Liver (tissue), 2 donors: ENCODE measurements around the gene KLF15.

Source experiments
- GABPA ChIP-seq, 2 donors: IDR thresholded peaks in 1 of 2; conservative IDR thresholded peaks in 1 of 2; 2 replicates each; pipeline ENCODE4 v1.6.1; 2016; ENCODE audit warnings: antibody characterized with exemption in 2 of 2, mild to moderate bottlenecking in 1 of 2, moderate library complexity in 1 of 2
- JUND ChIP-seq, 2 donors: IDR thresholded peaks; 2 replicates each; pipeline ENCODE4 v1.6.1; 2016; ENCODE audit warnings: antibody characterized with exemption in 2 of 2
- MAX ChIP-seq: IDR thresholded peaks from 2 replicates; pipeline ENCODE4 v1.6.1; 2016; ENCODE audit warnings: antibody characterized with exemption
- YY1 ChIP-seq: IDR thresholded peaks from 2 replicates; pipeline ENCODE4 v1.6.1; 2016; ENCODE audit warnings: antibody characterized with exemption, mild to moderate bottlenecking
- donor health status: healthy.

GRCh38 chr3:126389794-126390146 lies 32.6 kb upstream of the KLF15 start:
- TF ChIP-seq YY1 = no peak
- no peak for TF ChIP-seq GABPA (IDR thresholded peaks at IDR 0.05 in 1 of 2, conservative IDR thresholded peaks at IDR 0.05 in 1 of 2)
- no peak for TF ChIP-seq JUND (IDR thresholded peaks at IDR 0.05)
- no peak for TF ChIP-seq MAX
